B cell (primary cell): ENCODE data around the gene BHLHE41. TPM values are rescaled to one million over a fixed set of nuclear protein-coding genes. Genes with fewer than 3 reads are reported as not detected.
A peak's percentile ranks its signal among the peaks of the same experiment; 100 is the strongest.

Experiments
- ATAC-seq: fragments of 200-7000 bp; cut with Tn5 transposase; one replicate; pipeline ENCODE4 v1.10.0; 2021; ENCODE audit warnings: low read depth, mild to moderate bottlenecking, moderate number of reproducible peaks, moderate library complexity
- CTCF ChIA-PET: fragments of 350-600 bp; sonication (Branson Sonifier 250); formaldehyde crosslinking; loops from one replicate; lab custom pipeline; 2021; ENCODE audit warnings: antibody characterized with exemption, inconsistent platforms; lab: Charles Lee
- POLR2A ChIA-PET: fragments of 350-600 bp; sonication (Branson Sonifier 250); formaldehyde crosslinking; loops from one replicate; lab custom pipeline; 2021; ENCODE audit warnings: antibody characterized with exemption; lab: Charles Lee
- DNase-seq: peaks from one replicate; pipeline ENCODE4 v3.0.0; 2013
- H2AFZ ChIP-seq: 2 replicates; pipeline ENCODE4 v1.6.1; 2012; ENCODE audit warnings: mild to moderate bottlenecking, low read depth, low read length; ENCODE audit not compliant: insufficient read depth, poor library complexity, severe bottlenecking
- H3K27ac ChIP-seq, 2 donors: 1 replicate in 1 of 2; 2 replicates in 1 of 2; pipeline ENCODE4 v1.5.1; 2012 to 2013; ENCODE audit warnings: low read length in 2 of 2, mild to moderate bottlenecking in 2 of 2, moderate library complexity in 1 of 2
- H3K27me3 ChIP-seq, 4 experiments: fragments of 200-600 bp in 1 of 4; sonication (generic) in 1 of 4; replicated peaks in 1 of 4; 1 replicate in 2 of 4; 2 replicates in 2 of 4; pipeline versions ENCODE4 v1.6.1 to v1.7.0; 2013 to 2016; ENCODE audit warnings: low read length in 3 of 4, mild to moderate bottlenecking in 2 of 4, mixed read lengths in 1 of 4, moderate library complexity in 1 of 4; ENCODE audit not compliant: insufficient read depth in 4 of 4, control insufficient read depth in 3 of 4; ENCODE audit errors: control extremely low read depth in 1 of 4
- H3K36me3 ChIP-seq, 2 experiments: replicated peaks in 1 of 2; 1 replicate in 1 of 2; 2 replicates in 1 of 2; pipeline versions ENCODE4 v1.6.1 to v1.7.1; 2013; ENCODE audit warnings: low read length in 1 of 2; ENCODE audit not compliant: insufficient read depth in 2 of 2, control insufficient read depth in 1 of 2; ENCODE audit errors: control extremely low read depth in 1 of 2, extremely low read depth in 1 of 2
- H3K4me1 ChIP-seq, 2 donors: fragments of 200-600 bp in 1 of 2; sonication (generic) in 1 of 2; 1 replicate in 1 of 2; 2 replicates in 1 of 2; pipeline versions ENCODE4 v1.5.1 to v1.6.1; 2013 to 2017; ENCODE audit warnings: low read length in 2 of 2; ENCODE audit not compliant: control insufficient read depth in 2 of 2, insufficient read depth in 2 of 2
- H3K4me2 ChIP-seq: replicated peaks from 2 replicates; pipeline ENCODE3; 2012; ENCODE audit warnings: mild to moderate bottlenecking, low read depth, low read length; ENCODE audit not compliant: poor library complexity, severe bottlenecking
- H3K4me3 ChIP-seq, 5 experiments: fragments of 200-600 bp in 1 of 5; sonication (generic) in 1 of 5; 1 replicate in 3 of 5; 2 replicates in 2 of 5; pipeline versions ENCODE4 v1.5.1 to v1.7.0; 2011 to 2016; ENCODE audit warnings: low read length in 4 of 5, mild to moderate bottlenecking in 4 of 5, low read depth in 2 of 5, control low read depth in 1 of 5, moderate library complexity in 1 of 5; ENCODE audit not compliant: insufficient read depth in 1 of 5; ENCODE audit errors: control extremely low read depth in 1 of 5, extremely low read depth in 1 of 5
- H3K79me2 ChIP-seq: fragments of 200-600 bp; sonication (generic); one replicate; pipeline ENCODE4 v1.6.0; 2016; ENCODE audit warnings: low read length; ENCODE audit not compliant: control insufficient read depth, insufficient read depth
- H3K9ac ChIP-seq: fragments of 200-600 bp; sonication (generic); 2 replicates; pipeline ENCODE4 v1.6.1; 2017; ENCODE audit warnings: mild to moderate bottlenecking, low read length, moderate library complexity
- H3K9me3 ChIP-seq, 3 donors: one replicate each; pipeline versions ENCODE4 v1.6.1 to v1.7.1; 2013; ENCODE audit warnings: low read length in 2 of 3; ENCODE audit not compliant: control insufficient read depth in 2 of 3, insufficient read depth in 1 of 3; ENCODE audit errors: control extremely low read depth in 1 of 3
- H4K20me1 ChIP-seq: 2 replicates; pipeline ENCODE4 v1.6.0; 2012; ENCODE audit warnings: mild to moderate bottlenecking, low read length; ENCODE audit not compliant: insufficient read depth, control insufficient read depth, poor library complexity, severe bottlenecking
- H3K27ac Mint-ChIP-seq: one replicate; pipeline ENCODE4 v1.8.0; 2021; ENCODE audit warnings: mixed read lengths
- H3K27me3 Mint-ChIP-seq: one replicate; pipeline ENCODE4 v1.8.0; 2021; ENCODE audit warnings: mixed read lengths
- H3K4me1 Mint-ChIP-seq: one replicate; pipeline ENCODE4 v1.8.0; 2021; ENCODE audit warnings: mixed read lengths
- H3K4me3 Mint-ChIP-seq: one replicate; pipeline ENCODE4 v1.8.0; 2021; ENCODE audit warnings: mixed read lengths
- H3K9me3 Mint-ChIP-seq: one replicate; pipeline ENCODE4 v1.8.0; 2022; ENCODE audit warnings: mixed read lengths; ENCODE audit not compliant: insufficient read depth
- EZH2 ChIP-seq: IDR thresholded peaks from 2 replicates; pipeline ENCODE4 v1.6.1; 2012; ENCODE audit warnings: borderline replicate concordance, low read depth, mild to moderate bottlenecking, moderate library complexity, low read length; ENCODE audit not compliant: insufficient read depth, poor library complexity, severe bottlenecking
- WGBS: methylation state at CpG from one replicate; pipeline ENCODE4 v1.1.5; 2013; ENCODE audit warnings: missing lambda C conversion rate; ENCODE audit not compliant: insufficient coverage; 5-methylcytosine and 5-hydroxymethylcytosine counted together
- intact Hi-C: fragments of 100-400 bp; cut with micrococcal nuclease; formaldehyde crosslinking; loops from one replicate; pipeline ENCODE4 v1.10.0; 2022
- polyA plus RNA-seq: library from polyadenylated mRNA; depleted of rRNA; stranded (reverse); fragments of >200 nt; gene quantifications from 2 replicates; pipeline ENCODE4 v1.2.3, GENCODE V29; 2012
- total RNA-seq, 2 donors: library from RNA; stranded (reverse); fragments of 120-200 nt in 1 of 2; gene quantifications; 1 replicate in 1 of 2; 2 replicates in 1 of 2; pipeline versions ENCODE4 v1.2.3 to v1.2.4, GENCODE V29; 2013 to 2022
- TF ChIP-seq, protein P1 (sequence below): fragments of 200-600 bp; IDR thresholded peaks from one replicate; pipeline ENCODE4 v1.8.0; 2022; ENCODE audit warnings: antibody characterized with exemption, mild to moderate bottlenecking

The BHLHE41 gene
- total and polyA plus RNA-seq, 2 donors (not counting 1 experiment from before 2014, with no cell fraction given): 12.0 to 57.2 TPM

DNA sequence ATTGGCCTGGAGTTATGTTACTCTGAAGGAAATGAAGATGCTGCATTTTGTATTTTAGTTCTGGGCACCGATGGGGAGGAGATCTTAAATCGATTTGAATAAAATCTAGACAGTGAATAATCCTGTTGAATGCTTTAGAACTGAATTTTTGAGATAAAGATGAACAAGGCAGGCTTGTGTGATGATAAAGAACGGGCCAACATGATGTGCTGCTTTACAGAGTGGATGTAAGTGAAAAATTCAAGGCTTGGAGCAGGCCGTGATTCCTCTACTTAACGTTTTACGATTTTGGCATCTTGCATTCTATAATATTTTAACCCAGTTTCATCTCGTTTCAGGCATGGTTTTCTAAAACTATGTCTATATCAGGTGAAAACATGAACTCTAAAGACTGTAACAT, 23.5 kb upstream of the BHLHE41 start:
- H3K27me3 ChIP-seq: no peaks in the 10 kb centered on the region
- ChIA-PET POLR2A (interaction anchor here (0.5 kb wide), 1 partner anchor 25 kb away, joined by 7 read pairs; no protein-coding TSS in a partner anchor), CTCF (interaction anchor here (0.6 to 2.2 kb wide), 4 partner anchors 8 to 27 kb away, joined by 3 to 8 read pairs (median 4); no protein-coding TSS in a partner anchor)
- no peaks in the 10 kb centered on the region for H3K36me3 ChIP-seq
- Mint-ChIP-seq H3K27me3 (no peaks in the 10 kb centered on the region), H3K9me3 (no peaks in the 10 kb centered on the region), H3K27ac (peak overlapping the region; percentile 1), H3K4me3 (no peak overlapping the region), H3K4me1 (peaks cover 33% of the 10 kb centered on the region)
- DNase-seq (no peak), ATAC-seq (no peak)
- no peak overlapping the region for H3K27ac ChIP-seq
- H3K4me2 ChIP-seq: no peak overlapping the region
- peaks cover 10 to 12% of the 10 kb centered on the region in 2 donors for H3K4me1 ChIP-seq
- no peak overlapping the region for H3K4me3 ChIP-seq
- H3K79me2 ChIP-seq: no peaks in the 10 kb centered on the region
- H3K9me3 ChIP-seq: no peaks in the 10 kb centered on the region
- TF ChIP-seq EZH2: no peak
- TF ChIP-seq, protein P1, sequence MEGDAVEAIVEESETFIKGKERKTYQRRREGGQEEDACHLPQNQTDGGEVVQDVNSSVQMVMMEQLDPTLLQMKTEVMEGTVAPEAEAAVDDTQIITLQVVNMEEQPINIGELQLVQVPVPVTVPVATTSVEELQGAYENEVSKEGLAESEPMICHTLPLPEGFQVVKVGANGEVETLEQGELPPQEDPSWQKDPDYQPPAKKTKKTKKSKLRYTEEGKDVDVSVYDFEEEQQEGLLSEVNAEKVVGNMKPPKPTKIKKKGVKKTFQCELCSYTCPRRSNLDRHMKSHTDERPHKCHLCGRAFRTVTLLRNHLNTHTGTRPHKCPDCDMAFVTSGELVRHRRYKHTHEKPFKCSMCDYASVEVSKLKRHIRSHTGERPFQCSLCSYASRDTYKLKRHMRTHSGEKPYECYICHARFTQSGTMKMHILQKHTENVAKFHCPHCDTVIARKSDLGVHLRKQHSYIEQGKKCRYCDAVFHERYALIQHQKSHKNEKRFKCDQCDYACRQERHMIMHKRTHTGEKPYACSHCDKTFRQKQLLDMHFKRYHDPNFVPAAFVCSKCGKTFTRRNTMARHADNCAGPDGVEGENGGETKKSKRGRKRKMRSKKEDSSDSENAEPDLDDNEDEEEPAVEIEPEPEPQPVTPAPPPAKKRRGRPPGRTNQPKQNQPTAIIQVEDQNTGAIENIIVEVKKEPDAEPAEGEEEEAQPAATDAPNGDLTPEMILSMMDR: no peak
- no peak overlapping the region for H2AFZ ChIP-seq
- intact Hi-C loops: no loop called here
- H4K20me1 ChIP-seq: no peaks in the 10 kb centered on the region
- no peak overlapping the region for H3K9ac ChIP-seq
- WGBS: 100% methylated on average over 3 of the region's 7 CpGs

DNA sequence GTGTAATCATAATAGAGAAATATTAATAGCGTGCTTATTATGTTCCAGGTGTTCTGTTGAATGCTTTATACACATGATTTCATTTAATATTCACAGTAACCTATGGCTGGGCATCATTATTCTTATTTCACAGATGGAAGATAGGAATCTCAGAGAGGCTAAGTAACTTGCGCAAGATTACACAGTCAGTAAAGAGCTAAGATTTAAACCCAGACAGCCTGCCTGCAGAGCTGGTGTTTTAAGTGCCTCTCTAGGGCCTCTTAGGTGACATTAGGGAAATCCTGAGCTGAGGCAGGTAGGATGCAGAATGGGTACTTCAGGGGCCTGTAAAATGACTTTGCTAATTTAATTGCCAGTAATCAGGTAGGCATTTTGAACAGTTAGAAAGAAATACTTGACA, 18.5 kb upstream of the BHLHE41 start:
- Histone ChIP-seq H4K20me1 (no peaks in the 10 kb centered on the region), H3K27ac (no peak overlapping the region), H3K4me3 (no peak overlapping the region), H3K36me3 (no peaks in the 10 kb centered on the region), H3K9me3 (no peaks in the 10 kb centered on the region), H2AFZ (no peak overlapping the region), H3K9ac (no peak overlapping the region), H3K4me1 (no peaks in the 10 kb centered on the region), H3K4me2 (no peak overlapping the region), H3K79me2 (peaks cover 4% of the 10 kb centered on the region), H3K27me3 (no peaks in the 10 kb centered on the region)
- Mint-ChIP-seq H3K4me3 (no peak overlapping the region), H3K27ac (no peak overlapping the region), H3K27me3 (no peaks in the 10 kb centered on the region), H3K9me3 (no peaks in the 10 kb centered on the region), H3K4me1 (peaks cover 3% of the 10 kb centered on the region)
- ATAC-seq: no peak
- ChIA-PET POLR2A (no interaction called here), CTCF (interaction anchor here (1.2 to 1.4 kb wide), 2 partner anchors 10 to 12 kb away, joined by 3 to 4 read pairs; no protein-coding TSS in a partner anchor)
- DNase-seq: no peak
- intact Hi-C loops: no loop called here
- TF ChIP-seq, protein P1: no peak
- no peak for TF ChIP-seq EZH2
- 100% methylated on average over 1 of the region's 2 CpGs for WGBS
